ENCODE data around the gene MESP1.
A peak's percentile ranks its signal among the peaks of the same experiment; 100 is the strongest.

The MESP1 gene

GRCh38 chr15:89758981-89759380, 7.9 kb upstream of the MESP1 start:
- H3K36me3 Mint-ChIP-seq: no peaks in the 10 kb centered on the region
- H3K27ac Mint-ChIP-seq: no peak overlapping the region
- no peak for DNase-seq (ENCODE audit: low spot score in 2 of 2)
- ATAC-seq (ENCODE audit: low read depth): no peak
- H3K4me3 Mint-ChIP-seq: no peak overlapping the region
- no peaks in the 10 kb centered on the region for H3K9me3 Mint-ChIP-seq
- peaks cover 2% of the 10 kb centered on the region for H3K4me1 Mint-ChIP-seq
- peaks cover 2% of the 10 kb centered on the region for H3K27me3 Mint-ChIP-seq

GRCh38 chr15:89758283-89758682, 7.2 kb upstream of the MESP1 start:
- peaks cover 4% of the 10 kb centered on the region for H3K27me3 Mint-ChIP-seq
- no peak for DNase-seq (ENCODE audit: low spot score in 2 of 2)
- H3K36me3 Mint-ChIP-seq: no peaks in the 10 kb centered on the region
- H3K4me1 Mint-ChIP-seq: peaks cover 2% of the 10 kb centered on the region
- no peak overlapping the region for H3K4me3 Mint-ChIP-seq
- H3K9me3 Mint-ChIP-seq: no peaks in the 10 kb centered on the region
- no peak overlapping the region for H3K27ac Mint-ChIP-seq
- ATAC-seq (ENCODE audit: low read depth): no peak

GRCh38 chr15:89756897-89757296, 5.8 kb upstream of the MESP1 start:
- peaks cover 4% of the 10 kb centered on the region for H3K27me3 Mint-ChIP-seq
- H3K4me1 Mint-ChIP-seq: peaks cover 2% of the 10 kb centered on the region
- no peak for ATAC-seq (ENCODE audit: low read depth)
- no peak for DNase-seq (ENCODE audit: low spot score in 2 of 2)
- no peak overlapping the region for H3K4me3 Mint-ChIP-seq
- no peak overlapping the region for H3K27ac Mint-ChIP-seq
- H3K36me3 Mint-ChIP-seq: no peaks in the 10 kb centered on the region
- no peaks in the 10 kb centered on the region for H3K9me3 Mint-ChIP-seq

GRCh38 chr15:89755701-89756100, 4.7 kb upstream of the MESP1 start:
- H3K36me3 Mint-ChIP-seq: no peaks in the 10 kb centered on the region
- H3K9me3 Mint-ChIP-seq: no peaks in the 10 kb centered on the region
- DNase-seq (ENCODE audit: low spot score in 2 of 2): no peak

GRCh38 chr15:89754361-89755154, 3.5 kb upstream of the MESP1 start:
- Mint-ChIP-seq H3K9me3 (no peaks in the 10 kb centered on the region), H3K27me3 (peaks cover 4% of the 10 kb centered on the region), H3K27ac (no peak overlapping the region), H3K4me3 (no peak overlapping the region), H3K36me3 (no peaks in the 10 kb centered on the region), H3K4me1 (peaks cover 3% of the 10 kb centered on the region)
- DNase-seq (ENCODE audit: low spot score in 2 of 2) (no peak), ATAC-seq (ENCODE audit: low read depth) (no peak)

More at GRCh38 chr15:89755701-89756100, 4.7 kb upstream of the MESP1 start:
- no peak overlapping the region for H3K27ac Mint-ChIP-seq
- ATAC-seq (ENCODE audit: low read depth): no peak
- peaks cover 4% of the 10 kb centered on the region for H3K27me3 Mint-ChIP-seq
- H3K4me3 Mint-ChIP-seq: no peak overlapping the region
- no peaks in the 10 kb centered on the region for H3K4me1 Mint-ChIP-seq

GRCh38 chr15:89753855-89754254, 2.8 kb upstream of the MESP1 start:
- ATAC-seq (ENCODE audit: low read depth) (no peak), DNase-seq (ENCODE audit: low spot score in 2 of 2) (no peak)
- Mint-ChIP-seq H3K27me3 (peaks cover 4% of the 10 kb centered on the region), H3K4me1 (peaks cover 3% of the 10 kb centered on the region), H3K36me3 (no peaks in the 10 kb centered on the region), H3K27ac (no peak overlapping the region), H3K4me3 (no peak overlapping the region), H3K9me3 (no peaks in the 10 kb centered on the region)

GRCh38 chr15:89751748-89752147, 699 bp upstream of the MESP1 start:
- DNase-seq (ENCODE audit: low spot score in 2 of 2): no peak
- H3K4me3 Mint-ChIP-seq: peak overlapping the region; percentile 44
- no peak for ATAC-seq (ENCODE audit: low read depth)
- no peaks in the 10 kb centered on the region for H3K36me3 Mint-ChIP-seq
- H3K27me3 Mint-ChIP-seq: peaks cover 4% of the 10 kb centered on the region
- peaks cover 3% of the 10 kb centered on the region for H3K4me1 Mint-ChIP-seq
- no peaks in the 10 kb centered on the region for H3K9me3 Mint-ChIP-seq
- no peak overlapping the region for H3K27ac Mint-ChIP-seq

DNA sequence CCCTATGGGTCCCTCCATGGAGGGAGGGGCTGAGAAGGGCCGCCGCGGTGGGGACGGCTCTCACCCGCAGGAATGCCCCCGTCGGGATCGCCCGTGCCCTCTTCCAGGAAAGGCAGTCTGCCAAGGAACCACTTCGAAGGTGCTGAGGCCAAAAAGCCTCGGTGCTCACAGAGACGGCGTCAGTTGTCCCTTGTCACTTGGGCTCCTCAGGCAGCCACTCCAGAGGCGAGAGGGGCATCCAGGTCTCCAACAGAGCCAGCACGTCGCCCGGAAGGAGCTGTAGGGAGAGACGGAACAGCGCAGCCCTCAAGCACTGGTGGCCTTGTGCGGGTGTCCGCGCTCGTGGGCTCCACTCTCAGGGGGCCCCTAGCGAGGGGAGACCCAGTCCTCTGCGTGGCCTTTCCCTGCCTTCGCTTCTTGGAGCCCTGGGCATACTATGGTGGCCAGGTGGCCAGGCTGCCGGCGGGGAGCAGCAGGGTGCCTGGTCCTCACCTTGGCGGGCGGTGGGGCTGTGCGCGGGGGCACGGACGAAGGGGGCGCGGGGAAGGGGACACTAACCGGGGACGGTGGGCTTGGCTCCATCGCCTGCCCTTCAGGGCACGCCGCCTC, 994 bp downstream of the MESP1 start:
- ATAC-seq (ENCODE audit: low read depth): no peak
- no peak overlapping the region for H3K27ac Mint-ChIP-seq

DNA sequence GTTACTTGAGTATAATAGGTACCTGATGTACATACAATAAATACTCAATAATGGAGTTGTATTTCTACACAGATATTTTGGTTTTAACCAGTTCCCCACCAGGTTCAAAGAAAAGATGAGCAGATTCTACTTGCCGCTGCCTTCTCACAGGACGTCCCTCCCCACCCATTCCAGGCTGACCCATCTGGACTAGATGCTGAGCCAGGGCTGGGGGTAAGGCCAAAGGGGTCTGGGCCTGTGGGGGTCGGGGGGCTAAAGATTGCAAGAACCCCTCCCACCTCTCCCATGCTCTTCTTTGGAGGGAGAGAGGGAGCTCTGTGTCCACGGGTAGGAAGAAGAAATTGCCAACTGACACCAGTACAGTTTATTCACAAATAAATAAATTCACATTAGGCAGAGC, 1.5 kb downstream of the MESP1 start:
- ATAC-seq (ENCODE audit: low read depth) (no peak), DNase-seq (ENCODE audit: low spot score in 2 of 2) (no peak)
- Mint-ChIP-seq H3K4me3 (peak overlapping the region; percentile 81), H3K9me3 (no peaks in the 10 kb centered on the region), H3K27me3 (peaks cover 3% of the 10 kb centered on the region), H3K27ac (no peak overlapping the region), H3K4me1 (peaks cover 3% of the 10 kb centered on the region), H3K36me3 (no peaks in the 10 kb centered on the region)

More for the DNA sequence above, 994 bp downstream of the MESP1 start:
- H3K9me3 Mint-ChIP-seq: no peaks in the 10 kb centered on the region
- DNase-seq (ENCODE audit: low spot score in 2 of 2): peak in 1 of 2 donors; percentile 39
- H3K4me3 Mint-ChIP-seq: peak overlapping the region; percentile 81
- peaks cover 2% of the 10 kb centered on the region for H3K27me3 Mint-ChIP-seq
- no peaks in the 10 kb centered on the region for H3K36me3 Mint-ChIP-seq
- H3K4me1 Mint-ChIP-seq: peaks cover 3% of the 10 kb centered on the region

- ATAC-seq (ENCODE audit: low read depth): no peak
- Mint-ChIP-seq H3K27ac (no peak overlapping the region), H3K9me3 (no peaks in the 10 kb centered on the region), H3K4me1 (peaks cover 3% of the 10 kb centered on the region), H3K27me3 (peaks cover 3% of the 10 kb centered on the region), H3K4me3 (peak overlapping the region; percentile 24), H3K36me3 (no peaks in the 10 kb centered on the region)
- DNase-seq (ENCODE audit: low spot score in 2 of 2): no peak
Measured at GRCh38 chr15:89749054-89749453, 2.0 kb downstream of the MESP1 start.

- no peak for ATAC-seq (ENCODE audit: low read depth)
- Mint-ChIP-seq H3K4me1 (peaks cover 3% of the 10 kb centered on the region), H3K9me3 (no peaks in the 10 kb centered on the region), H3K36me3 (no peaks in the 10 kb centered on the region), H3K27me3 (peaks cover 1% of the 10 kb centered on the region), H3K4me3 (no peak overlapping the region), H3K27ac (no peak overlapping the region)
- DNase-seq (ENCODE audit: low spot score in 2 of 2): no peak
Measured at GRCh38 chr15:89747708-89748682, 3.1 kb downstream of the MESP1 start.

- no peaks in the 10 kb centered on the region for H3K9me3 Mint-ChIP-seq
- H3K27ac Mint-ChIP-seq: no peak overlapping the region
- H3K4me3 Mint-ChIP-seq: no peak overlapping the region
Measured at GRCh38 chr15:89746386-89746780, 4.7 kb downstream of the MESP1 start.

GRCh38 chr15:89745768-89746167, 5.3 kb downstream of the MESP1 start:
- no peak overlapping the region for H3K27ac Mint-ChIP-seq
- H3K36me3 Mint-ChIP-seq: no peaks in the 10 kb centered on the region
- ATAC-seq (ENCODE audit: low read depth): no peak
- H3K4me1 Mint-ChIP-seq: peaks cover 3% of the 10 kb centered on the region
- no peak overlapping the region for H3K4me3 Mint-ChIP-seq
- H3K27me3 Mint-ChIP-seq: peaks cover 1% of the 10 kb centered on the region
- H3K9me3 Mint-ChIP-seq: no peaks in the 10 kb centered on the region
- DNase-seq (ENCODE audit: low spot score in 2 of 2): no peak

More at GRCh38 chr15:89746386-89746780, 4.7 kb downstream of the MESP1 start:
- DNase-seq (ENCODE audit: low spot score in 2 of 2): no peak
- Mint-ChIP-seq H3K4me1 (peaks cover 3% of the 10 kb centered on the region), H3K36me3 (no peaks in the 10 kb centered on the region), H3K27me3 (peaks cover 1% of the 10 kb centered on the region)
- no peak for ATAC-seq (ENCODE audit: low read depth)

DNA sequence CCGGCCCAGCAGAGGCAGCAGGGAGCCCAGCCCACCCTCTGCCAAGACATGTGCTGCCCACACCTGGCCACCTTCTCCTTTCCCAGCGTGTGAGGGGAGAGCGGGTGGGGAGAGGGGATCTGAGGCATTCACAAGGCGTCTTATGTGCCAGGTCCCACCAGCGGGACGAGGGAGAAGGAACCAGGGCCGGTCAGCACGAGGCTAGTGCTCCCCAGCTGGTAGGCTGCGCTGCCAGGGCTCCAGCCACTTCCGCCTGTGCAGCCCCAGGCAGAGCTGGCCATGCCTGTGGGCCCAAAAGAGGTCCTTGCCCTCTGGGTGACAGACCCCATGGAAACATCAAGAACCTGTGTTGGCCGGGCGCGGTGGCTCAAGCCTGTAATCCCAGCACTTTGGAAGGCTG, 5.9 kb downstream of the MESP1 start:
- Mint-ChIP-seq H3K9me3 (no peaks in the 10 kb centered on the region), H3K4me1 (peaks cover 3% of the 10 kb centered on the region), H3K36me3 (no peaks in the 10 kb centered on the region), H3K4me3 (no peak overlapping the region), H3K27ac (no peak overlapping the region), H3K27me3 (peaks cover 1% of the 10 kb centered on the region)
- no peak for DNase-seq (ENCODE audit: low spot score in 2 of 2)
- ATAC-seq (ENCODE audit: low read depth): no peak
